ENCODE measurements around the gene TBC1D22A.
"Not testable (repeated sequence)": the region's sequence is repeated elsewhere in the genome, so short reads cannot be mapped to it uniquely, and the experiment has no call there.

The TBC1D22A gene

DNA sequence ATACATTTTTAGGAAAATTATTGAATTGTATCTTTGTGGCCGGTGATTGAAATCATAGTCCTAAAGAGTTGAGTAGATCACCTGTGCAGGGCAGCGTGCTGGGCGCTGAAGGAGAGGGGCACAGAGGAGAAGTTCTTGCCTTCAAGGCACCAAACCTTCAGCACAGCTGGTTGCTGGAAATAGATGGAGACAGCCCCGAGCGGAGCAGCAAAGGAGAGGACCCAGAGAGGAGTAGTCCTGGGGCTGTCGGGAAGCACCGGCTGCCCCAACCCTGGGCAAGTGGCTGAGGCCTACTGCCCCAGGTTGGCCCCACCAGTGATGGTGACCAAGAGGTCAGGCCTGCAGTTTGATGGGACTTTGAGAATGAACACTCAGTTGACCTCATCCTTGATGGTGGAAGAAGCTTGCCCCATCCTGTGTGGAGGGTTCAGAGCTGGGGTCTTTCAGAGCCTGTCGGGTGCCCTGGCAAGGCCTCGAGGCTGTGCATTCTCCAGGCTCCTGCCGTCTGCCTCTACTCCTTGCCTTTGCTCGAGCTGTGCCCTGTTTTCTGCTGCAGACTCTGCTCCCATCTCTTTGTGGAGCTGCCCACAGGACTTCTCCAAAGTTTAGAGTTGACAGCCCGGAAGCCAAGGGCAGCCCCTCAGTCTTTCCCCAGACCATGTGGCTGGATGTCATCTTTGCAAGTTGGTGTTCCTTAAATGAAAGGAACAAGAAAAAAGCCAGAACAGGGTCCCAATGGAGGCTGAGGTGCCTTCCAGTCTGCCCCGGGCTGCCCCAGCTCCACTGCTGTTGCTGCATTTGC lies 285.1 kb downstream of the TBC1D22A start:
- no peak for DNase-seq (ENCODE audit: low spot score)

GRCh38 chr22:47048123-47049077 lies 285.9 kb downstream of the TBC1D22A start:
- DNase-seq (ENCODE audit: low spot score), result no peak

- no peak for DNase-seq (ENCODE audit: low spot score)
Observed at GRCh38 chr22:47049078-47049624, 286.7 kb downstream of the TBC1D22A start.

GRCh38 chr22:47049736-47050400 lies 287.4 kb downstream of the TBC1D22A start:
- not testable (repeated sequence) for DNase-seq (ENCODE audit: low spot score)

GRCh38 chr22:47050401-47051051 lies 288.1 kb downstream of the TBC1D22A start:
- no peak for DNase-seq (ENCODE audit: low spot score)

DNA sequence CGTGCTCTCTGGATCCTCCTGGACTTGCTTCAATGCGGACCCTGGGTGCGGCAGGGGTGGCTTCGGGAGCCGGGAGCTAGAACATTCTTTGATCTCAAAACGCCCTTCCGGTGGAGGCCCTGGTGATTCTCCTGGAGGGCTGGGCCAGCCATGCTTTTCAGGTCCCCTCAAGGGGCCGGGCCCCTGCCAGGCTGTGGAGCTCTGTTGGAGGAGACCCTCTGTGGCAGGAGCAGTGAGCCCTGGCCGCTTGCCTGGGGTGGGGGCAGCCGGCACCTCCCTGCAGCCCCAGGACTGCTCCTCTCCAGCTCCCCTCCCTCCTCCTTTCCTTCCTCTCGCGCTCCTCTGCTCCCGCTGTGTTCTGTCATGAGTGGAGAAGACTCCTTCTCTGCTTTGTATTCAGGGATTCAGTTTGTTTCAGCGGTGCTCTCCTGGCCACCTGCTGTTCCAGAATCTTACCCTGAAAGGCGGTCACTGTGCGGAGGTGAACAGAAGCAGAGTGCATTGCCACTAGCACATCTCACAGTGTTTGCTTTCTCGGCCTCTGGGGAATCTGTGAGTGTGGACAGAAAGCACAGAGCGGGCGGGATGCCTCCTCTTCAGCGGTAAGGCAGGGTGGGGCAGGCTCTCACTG lies 289.1 kb downstream of the TBC1D22A start:
- no peak for DNase-seq (ENCODE audit: low spot score)

- no peak for DNase-seq (ENCODE audit: low spot score)
Observed at GRCh38 chr22:47052236-47053012, 290.0 kb downstream of the TBC1D22A start.

DNA sequence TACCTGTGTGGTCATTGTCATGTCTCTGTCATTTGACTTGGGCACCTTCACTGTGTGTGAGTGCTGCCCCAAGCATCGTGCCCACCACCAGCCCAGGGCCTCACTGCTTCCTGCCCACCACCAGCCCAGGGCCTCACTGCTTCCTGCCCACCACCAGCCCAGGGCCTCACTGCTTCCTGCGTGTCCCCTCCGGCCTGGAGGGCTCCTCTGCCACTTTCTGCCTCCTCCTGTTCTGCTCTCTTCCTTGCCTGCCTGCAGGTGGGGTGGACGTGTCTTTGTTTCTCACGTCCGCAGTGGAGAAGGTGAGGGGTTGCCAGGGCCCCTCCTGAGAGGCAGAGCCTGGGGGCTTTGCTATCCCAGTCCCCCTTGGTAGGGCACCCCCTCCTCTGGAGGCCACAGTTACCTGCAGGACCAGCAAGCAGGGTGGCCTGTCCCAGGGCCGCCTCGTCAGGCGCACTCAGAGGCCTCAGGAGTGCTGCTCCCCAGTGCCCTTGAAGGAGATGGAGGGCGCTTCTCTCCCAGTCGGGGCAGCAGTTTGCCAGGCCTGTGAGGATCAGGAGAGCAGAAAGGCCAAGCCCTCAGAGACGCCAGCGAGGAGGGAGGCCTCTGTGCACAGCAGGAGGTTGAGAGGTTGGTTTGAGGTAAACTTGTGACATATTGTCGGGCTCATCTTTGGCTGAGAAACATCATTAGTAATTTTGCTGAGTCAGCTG lies 290.7 kb downstream of the TBC1D22A start:
- DNase-seq (ENCODE audit: low spot score), result no peak

- no peak for DNase-seq (ENCODE audit: low spot score)
Observed at GRCh38 chr22:47053726-47054141, 291.3 kb downstream of the TBC1D22A start.

DNA sequence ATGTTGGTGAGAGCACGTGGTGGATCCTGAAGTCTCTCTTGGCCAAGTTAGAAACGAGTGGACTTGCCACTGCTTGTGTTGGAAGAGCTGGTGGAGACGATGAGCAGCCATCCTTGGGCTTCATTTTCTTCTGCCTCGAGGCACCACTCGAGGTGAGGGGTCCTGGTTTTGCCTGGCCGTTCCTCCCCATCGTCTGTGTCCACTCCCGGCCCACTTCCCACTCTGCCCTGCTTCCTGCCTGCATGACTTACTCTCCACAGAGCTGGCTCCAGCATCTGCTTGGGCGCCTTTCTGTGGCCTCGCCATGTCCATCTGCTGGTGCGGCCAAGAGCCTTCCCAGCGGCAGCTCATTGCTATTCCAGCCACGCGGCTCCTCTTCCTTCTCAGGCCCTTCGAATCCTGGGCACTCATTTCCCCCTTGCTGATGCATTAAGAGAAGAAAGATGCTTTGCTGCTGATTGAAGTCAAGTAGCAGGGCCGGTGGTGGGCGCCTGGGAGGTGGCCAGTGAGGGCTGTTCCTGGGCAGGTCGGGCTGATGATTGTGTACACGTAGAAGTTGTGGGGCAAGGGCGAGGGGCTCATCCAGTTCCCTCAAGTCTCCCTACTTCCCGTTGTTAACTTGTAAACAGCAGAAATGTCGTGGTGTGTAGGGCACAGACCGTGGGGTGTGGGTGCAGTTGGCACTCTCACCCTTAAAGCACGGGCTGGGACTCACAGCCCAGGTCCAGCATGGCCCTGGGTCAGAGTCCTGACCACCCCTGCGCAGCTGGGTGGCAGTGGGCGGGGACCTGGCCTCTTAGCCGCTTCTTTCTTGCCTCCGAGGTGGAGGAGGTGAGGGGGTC lies 292.0 kb downstream of the TBC1D22A start:
- DNase-seq (ENCODE audit: low spot score), result no peak

GRCh38 chr22:47055073-47055355 lies 292.6 kb downstream of the TBC1D22A start:
- DNase-seq (ENCODE audit: low spot score), result no peak

DNA sequence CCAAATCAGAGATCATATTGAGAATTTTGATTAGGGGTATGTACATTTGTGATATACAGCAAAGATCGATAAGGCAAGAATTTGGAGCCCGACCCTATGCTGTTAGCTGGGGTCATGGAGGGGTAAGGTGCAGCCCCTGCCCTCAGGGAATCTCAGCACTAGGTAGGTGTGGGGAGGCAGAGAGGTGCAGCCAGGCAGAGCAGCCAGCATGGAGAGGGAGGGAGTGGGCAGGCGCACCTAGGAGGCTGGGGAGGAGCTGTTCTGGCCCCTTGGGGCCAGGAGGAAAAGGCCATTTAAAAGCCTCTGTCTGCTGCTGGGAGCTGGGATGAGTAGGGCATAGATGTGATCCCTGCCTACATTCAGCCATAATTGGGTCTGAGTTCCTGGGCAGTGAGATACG lies 293.0 kb downstream of the TBC1D22A start:
- DNase-seq (ENCODE audit: low spot score), result no peak

DNA sequence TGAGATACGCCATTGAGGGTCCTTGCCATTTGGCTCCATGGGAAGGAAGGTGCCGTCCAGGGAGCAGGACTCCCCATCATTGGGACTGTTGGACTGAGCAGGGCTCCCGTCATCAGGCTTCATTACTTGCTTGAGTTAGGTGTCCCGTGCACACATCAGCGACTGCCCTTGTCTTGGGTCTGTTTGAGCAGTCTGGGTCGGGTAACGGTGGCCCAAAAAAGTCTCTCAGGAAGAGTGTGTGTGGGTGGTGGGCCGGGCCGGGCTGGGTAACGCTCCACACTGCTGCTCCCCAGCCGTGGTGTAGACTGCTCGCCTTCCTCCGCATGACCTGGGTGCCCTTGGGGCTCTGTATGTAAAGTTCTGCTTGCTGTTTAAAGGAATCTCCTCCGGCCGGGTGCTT lies 293.5 kb downstream of the TBC1D22A start:
- no peak for DNase-seq (ENCODE audit: low spot score)

DNA sequence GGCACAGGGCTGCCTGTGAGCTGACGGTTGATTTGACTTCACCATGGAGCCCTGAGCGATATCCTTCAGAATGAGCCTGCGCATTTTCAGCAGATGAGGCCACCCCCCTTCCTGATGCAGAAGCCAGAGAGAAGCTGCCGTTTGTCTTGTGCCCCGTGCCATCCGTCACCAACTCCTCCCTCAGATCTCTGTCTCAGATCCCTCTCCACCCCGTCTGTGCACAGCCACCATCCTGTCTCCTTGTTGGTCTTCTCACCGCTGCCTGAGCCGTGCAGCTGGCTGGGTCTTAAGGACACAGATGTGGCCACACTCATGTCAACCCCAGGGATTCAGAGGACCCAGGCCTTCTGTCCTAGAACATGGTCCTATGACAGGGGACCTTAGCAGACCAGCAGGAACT lies 293.9 kb downstream of the TBC1D22A start:
- no peak for DNase-seq (ENCODE audit: low spot score)

DNA sequence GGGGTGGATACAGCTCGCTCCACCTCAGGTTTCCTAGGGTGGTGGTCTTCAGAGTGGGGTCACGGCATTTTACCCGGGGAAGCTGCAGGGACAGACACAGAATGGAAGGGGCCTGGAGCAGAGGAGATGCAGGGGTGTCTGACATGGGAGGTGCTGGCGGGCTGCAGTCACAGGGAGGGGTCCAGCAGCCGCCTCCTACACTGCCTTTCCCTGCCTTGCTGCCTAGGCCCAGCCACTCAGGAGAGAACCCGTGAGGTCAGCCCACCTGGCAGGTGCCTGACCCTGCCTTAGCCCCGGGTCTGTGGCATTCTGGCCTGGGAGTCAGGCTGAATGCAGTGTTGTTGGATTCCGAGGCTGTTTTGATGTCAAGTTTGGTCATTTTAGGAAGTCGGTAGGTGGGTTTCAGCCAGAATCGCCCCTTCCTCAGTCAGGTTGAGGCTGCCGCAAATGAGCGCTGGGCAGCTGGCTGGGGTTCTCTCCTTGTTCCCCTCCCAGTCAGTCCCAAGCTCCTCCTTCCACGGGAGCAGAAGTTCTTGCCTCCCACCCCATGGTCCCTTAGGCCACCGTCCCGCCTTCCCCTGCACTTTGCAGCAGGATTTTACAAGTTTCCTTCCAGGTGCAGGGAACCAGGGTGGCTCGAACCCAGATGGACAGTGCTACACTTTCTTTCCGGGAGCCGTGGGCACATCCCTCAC lies 294.5 kb downstream of the TBC1D22A start:
- no peak for DNase-seq (ENCODE audit: low spot score)

GRCh38 chr22:47057916-47058585 lies 295.6 kb downstream of the TBC1D22A start:
- DNase-seq (ENCODE audit: low spot score), result no peak

DNA sequence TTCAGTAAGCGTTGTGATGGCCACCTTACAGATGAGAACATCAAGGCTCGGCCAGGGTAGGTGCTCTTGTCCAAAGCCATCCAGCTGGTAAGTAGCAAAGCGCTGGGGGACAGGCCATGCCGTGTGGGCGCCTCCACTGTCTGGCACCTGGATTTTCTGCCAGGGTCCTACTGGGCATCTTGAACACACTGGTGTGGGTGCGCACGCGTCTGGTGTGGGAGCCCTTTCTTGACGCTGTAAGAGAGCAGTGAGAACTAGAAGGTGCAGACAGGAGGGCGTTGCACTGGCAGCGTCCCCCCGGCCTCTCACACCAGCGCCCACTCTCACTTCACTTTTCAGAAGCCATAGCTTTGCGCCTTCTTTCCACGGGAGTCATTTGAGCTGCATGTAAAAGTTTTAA lies 296.6 kb downstream of the TBC1D22A start:
- DNase-seq (ENCODE audit: low spot score), result no peak

DNA sequence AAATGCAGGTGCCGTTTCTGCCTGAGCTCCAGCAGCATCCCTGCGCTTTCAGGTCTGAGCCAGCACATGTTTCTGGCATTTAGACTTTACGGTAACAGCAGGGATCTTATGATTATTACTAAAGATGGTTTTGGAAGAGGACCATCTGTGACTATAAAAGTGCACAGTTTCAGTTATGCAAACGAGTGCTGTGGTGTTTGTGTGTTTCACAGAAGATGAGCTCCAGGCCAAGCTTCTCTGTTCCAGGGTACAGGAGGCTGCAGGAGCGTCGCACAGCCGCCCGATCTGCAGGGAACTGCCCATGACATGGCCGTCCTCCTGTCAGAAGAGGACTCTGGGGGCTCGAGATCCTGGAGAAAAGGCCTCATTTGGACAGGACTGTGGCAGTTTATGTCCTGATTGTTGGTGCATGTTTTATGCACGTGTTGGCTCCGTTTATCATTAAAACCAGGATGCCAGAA lies 297.3 kb downstream of the TBC1D22A start:
- DNase-seq (ENCODE audit: low spot score), result no peak
